HEK293T (cell line): ENCODE data around the gene SOX4.

Experiments
- BHLHE40 ChIP-seq: fragments of 450-650 bp; IDR thresholded peaks from 2 replicates; pipeline ENCODE4 v1.6.1; 2016; ENCODE audit warnings: mild to moderate bottlenecking, moderate library complexity, borderline replicate concordance
- CTBP1 ChIP-seq: fragments of 450-650 bp; IDR thresholded peaks from 2 replicates; pipeline ENCODE4 v1.6.1; 2016; ENCODE audit warnings: borderline replicate concordance
- ELF4 ChIP-seq: fragments of 450-650 bp; IDR thresholded peaks from 2 replicates; pipeline ENCODE4 v1.6.1; 2017; ENCODE audit warnings: antibody characterized with exemption
- FOXA1 ChIP-seq: fragments of 450-650 bp; IDR thresholded peaks from 2 replicates; pipeline ENCODE4 v1.6.1; 2016; ENCODE audit warnings: mild to moderate bottlenecking
- FOXK2 ChIP-seq: fragments of 450-650 bp; IDR thresholded peaks from 2 replicates; pipeline ENCODE4 v1.6.1; 2016; ENCODE audit warnings: mild to moderate bottlenecking
- FOXM1 ChIP-seq: fragments of 450-650 bp; IDR thresholded peaks from 2 replicates; pipeline ENCODE4 v1.6.1; 2017; ENCODE audit warnings: mild to moderate bottlenecking, borderline replicate concordance
- HDGF ChIP-seq: fragments of 450-650 bp; IDR thresholded peaks from 2 replicates; pipeline ENCODE4 v1.6.1; 2017; ENCODE audit warnings: antibody characterized with exemption, borderline replicate concordance
- L3MBTL2 ChIP-seq: fragments of 450-650 bp; conservative IDR thresholded peaks from 2 replicates; pipeline ENCODE4 v1.6.1; 2016; ENCODE audit warnings: mild to moderate bottlenecking
- LEF1 ChIP-seq: fragments of 450-650 bp; IDR thresholded peaks from 2 replicates; pipeline ENCODE4 v1.6.1; 2017; ENCODE audit warnings: mild to moderate bottlenecking, borderline replicate concordance
- NFRKB ChIP-seq: fragments of 450-650 bp; IDR thresholded peaks from 2 replicates; pipeline ENCODE4 v1.6.1; 2016; ENCODE audit warnings: mild to moderate bottlenecking, moderate library complexity
- SP1 ChIP-seq: fragments of 450-650 bp; IDR thresholded peaks from 2 replicates; pipeline ENCODE4 v1.6.1; 2017
- SUZ12 ChIP-seq: fragments of 450-650 bp; IDR thresholded peaks from 2 replicates; pipeline ENCODE4 v1.6.1; 2016; ENCODE audit warnings: mild to moderate bottlenecking
- TARDBP ChIP-seq: fragments of 450-650 bp; IDR thresholded peaks from 2 replicates; pipeline ENCODE4 v1.6.1; 2016
- ZNF384 ChIP-seq: fragments of 450-650 bp; IDR thresholded peaks from 2 replicates; pipeline ENCODE4 v1.6.1; 2016

- no peak for TF ChIP-seq TARDBP
- TF ChIP-seq BHLHE40, result no peak
- no peak for TF ChIP-seq SUZ12
- no peak for TF ChIP-seq SP1
- TF ChIP-seq HDGF, result no peak
- no peak for TF ChIP-seq L3MBTL2
- TF ChIP-seq FOXM1, result no peak
- TF ChIP-seq ELF4, result no peak
- no peak for TF ChIP-seq ZNF384
- no peak for TF ChIP-seq FOXK2
- no peak for TF ChIP-seq NFRKB
- no peak for TF ChIP-seq FOXA1
- no peak for TF ChIP-seq LEF1
- TF ChIP-seq CTBP1, result no peak
Measured at GRCh38 chr6:21608601-21609000, 15.1 kb downstream of the SOX4 start.
